Measurements from ENCODE around the gene CD151. TPM values are rescaled to one million over a fixed set of nuclear protein-coding genes. Genes with fewer than 3 reads are reported as not detected.

The CD151 gene
- total RNA-seq, 1 experiment from 2014 or later, result 302 TPM

DNA sequence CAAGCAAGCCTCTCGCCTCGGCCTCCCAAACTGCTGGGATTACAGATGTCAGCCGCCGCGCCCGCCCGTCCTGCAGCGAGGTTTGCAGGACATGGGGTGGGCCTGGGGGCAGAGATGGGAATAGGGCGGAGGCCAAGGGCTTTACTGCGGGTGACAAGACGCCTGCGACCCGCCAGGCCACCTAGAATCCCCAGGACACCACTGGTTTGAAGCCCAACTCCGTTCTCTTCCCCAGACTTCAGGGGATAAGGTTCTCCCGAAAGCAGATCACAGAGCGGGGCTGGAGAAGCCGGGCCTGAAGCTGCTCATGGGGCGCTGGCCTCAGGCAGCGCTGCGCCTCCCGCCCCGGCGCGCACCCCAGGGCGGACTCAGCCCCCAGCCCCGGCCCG lies 9.2 kb downstream of the CD151 start:
- DNase-seq (ENCODE audit: extremely low read depth, low read depth), result no peak

DNA sequence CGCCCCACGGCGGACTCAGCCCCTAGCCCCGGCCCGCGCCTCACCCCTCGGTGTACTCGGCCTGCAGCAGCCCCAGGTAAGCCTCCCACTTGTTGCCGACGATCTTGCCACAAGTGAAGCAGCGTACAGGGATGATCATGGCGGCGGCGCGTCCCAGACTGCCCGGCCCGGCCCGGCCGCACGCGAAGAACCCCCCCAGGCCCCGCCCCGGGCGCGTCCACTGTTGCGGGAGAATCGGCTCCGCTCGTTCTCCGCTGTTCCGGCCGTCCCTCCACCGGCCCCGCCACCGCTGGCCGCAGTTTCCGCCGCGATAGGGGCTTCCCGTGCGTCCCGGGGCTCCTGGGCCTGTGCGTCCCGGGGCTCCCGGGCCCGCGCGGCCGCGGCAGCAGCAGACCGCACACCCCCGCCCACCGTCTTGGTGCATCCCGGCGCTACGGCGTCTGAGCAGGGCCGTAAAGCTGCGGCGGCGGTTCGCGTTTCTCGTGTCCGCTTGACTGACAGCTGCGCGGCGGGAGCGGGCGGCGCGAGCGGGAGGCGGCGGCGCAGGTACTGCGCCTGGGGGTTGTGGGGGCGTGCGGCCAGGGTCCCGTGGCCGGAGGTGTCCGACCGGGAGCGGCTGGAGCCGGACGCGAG lies 9.7 kb downstream of the CD151 start, which contains the start of the genes POLR2L and TSPAN4:
Gene POLR2L, minus strand, starts transcription at position 160 of the 633 bp plus-strand sequence. Its CDS starts 21 bp downstream, at position 139.
Gene TSPAN4, plus strand, starts transcription at position 483 of the 633 bp plus-strand sequence. CDS start 7,453 bp downstream, outside the sequence.
- DNase-seq (ENCODE audit: extremely low read depth, low read depth), result peak; percentile 78

DNA sequence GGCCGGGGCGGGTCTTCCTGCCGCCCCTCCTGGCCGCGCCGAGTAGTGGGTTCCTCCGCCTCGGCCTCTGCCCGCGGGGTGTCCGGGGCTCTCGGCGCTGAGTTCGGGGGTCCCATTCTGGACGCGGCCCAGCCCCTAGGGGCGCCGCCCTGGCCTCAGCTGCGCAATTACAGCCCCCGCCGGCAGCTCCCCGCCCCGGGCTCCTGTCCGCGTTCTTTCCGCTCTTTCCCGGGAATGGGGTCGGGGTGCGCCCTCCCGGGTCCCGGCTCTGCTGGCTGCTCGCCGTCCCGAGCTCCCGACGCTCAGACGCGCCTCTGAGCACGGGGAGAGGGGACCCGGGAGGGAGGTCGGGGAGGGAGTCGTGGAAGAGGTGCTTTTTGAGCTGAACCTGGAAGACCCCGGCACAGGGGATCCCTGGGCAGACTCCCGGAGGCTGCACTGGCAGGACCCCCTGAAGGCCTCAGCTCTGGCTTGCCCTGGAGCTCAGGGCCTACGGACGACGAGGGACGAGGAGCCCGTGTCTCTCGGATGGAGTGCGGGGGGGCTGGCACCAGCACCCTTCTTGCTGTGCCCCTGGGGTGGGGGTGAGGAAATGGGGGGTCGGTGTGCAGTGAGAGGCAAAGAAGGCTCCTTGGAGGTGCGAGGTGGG lies 10.5 kb downstream of the CD151 start:
- no peak for DNase-seq (ENCODE audit: extremely low read depth, low read depth)

DNA sequence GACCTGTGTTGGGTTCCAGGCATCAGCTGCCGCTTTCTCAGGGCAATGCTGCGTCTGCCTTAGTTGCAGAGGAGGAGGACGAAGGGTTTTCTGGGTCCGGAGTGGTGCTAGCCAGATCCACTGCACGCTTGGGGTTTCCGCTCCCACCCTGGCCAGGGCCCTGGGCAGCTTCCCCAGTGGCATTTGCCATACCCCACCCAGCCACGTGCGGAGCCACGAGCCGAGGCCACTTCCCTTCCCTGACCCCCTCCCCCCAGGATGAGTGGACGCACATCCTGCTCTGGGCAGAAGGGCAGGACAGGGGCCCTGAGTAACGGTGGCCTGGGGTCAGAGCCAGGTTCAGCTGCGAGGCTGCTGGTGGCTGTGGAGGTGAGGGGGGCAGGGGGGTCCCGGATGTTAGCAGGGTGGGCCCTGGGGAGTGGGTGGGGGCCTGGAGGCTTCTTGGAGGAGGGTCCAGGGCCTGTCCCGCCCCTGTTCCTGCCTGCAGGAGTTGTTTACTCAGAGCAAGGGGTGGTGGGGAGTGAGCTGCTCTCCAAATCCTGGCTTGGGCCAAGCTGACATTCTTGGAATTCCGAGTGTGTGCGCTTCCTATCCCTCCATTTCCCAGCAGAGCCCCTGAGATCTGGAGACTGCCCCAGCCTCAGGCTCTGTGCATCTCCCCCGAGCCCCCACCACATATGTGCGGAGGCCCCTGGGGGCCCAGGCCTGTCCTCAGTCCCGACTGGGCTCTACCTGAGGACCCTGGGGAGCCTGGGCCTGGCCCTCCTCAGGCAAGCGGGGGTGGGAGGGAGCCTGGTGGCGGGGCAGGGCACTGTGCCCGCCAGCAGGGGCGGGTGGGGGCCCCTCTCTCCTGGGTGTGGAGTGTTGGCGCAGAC lies 11.3 kb downstream of the CD151 start:
- DNase-seq (ENCODE audit: extremely low read depth, low read depth), result peak; percentile 81

DNA sequence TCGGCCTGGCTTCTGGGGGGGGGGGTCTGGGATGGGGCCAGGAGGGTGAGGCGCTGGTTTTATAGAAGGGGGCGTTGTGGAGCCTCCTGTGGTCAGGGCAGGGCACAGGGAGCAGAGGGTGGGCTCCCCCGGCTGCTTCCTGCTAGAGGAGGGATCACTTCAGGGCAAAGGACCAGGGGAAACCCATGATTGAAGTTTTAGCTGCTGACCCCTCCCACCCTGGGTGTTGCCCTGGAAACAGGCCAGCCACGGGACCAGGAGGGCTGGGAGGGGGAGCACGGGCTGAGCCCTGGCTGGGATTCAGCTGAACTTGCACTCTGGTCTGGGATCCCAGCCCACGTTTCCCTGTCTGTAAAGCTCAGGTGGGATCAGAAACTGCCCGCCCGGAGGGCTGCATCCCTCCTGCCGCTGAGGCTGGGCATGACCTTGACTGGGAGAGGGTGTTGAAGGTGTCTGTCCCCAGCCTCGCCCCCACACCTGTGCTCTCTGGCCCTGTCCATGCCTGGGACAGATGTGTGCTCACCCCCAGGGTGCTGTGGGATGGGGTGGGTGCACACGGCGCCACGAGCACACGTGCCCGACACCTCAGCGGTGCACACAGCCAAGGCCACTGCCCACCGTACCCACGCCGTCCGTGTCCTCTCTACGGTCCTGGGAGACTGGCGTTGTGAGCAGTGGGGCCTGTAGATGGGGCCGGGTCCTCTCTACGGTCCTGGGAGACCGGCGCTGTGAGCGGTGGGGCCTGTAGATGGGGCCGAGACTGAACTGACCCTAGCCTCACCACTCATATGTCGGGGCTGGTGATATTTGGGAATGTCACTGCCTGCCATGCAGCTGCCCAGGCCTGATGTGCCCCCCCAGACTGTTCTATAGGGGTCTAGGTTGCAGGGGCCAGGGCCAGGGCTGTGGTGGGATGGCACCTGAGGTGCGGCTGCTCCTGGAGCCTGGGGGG lies 12.2 kb downstream of the CD151 start:
- peak; percentile 61 for DNase-seq (ENCODE audit: extremely low read depth, low read depth)

DNA sequence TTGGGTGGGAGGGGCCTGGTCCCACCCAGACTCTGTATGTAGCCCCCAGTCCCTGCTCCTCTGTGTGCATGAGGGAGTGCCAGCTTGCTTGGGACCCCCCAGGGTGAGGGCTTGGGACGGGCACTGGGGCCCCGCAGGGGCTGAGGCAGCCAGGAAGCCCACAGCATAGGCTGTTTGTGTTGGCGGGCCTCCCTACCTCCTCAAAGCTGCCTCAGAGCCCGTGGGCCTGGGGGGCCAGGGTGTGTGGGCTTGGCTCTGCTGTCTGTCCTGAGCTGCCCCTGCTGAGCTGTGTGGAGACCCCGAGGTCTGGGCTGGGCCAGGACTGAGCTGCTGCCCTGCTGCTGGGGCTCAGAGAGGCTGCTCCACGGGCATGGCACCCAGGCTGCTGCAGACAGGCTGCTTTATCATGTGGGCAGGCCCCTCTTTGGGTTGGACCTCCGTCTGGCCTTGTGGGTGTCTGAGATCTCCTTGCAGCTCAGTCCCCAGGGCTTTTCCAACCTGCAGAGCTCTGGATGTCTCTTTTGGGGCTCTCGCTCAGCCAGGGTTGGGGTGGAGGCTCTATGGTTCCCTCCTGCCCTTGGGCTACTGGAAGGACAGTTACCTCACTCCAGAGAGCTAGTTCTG lies 13.2 kb downstream of the CD151 start:
- DNase-seq (ENCODE audit: extremely low read depth, low read depth), result no peak

DNA sequence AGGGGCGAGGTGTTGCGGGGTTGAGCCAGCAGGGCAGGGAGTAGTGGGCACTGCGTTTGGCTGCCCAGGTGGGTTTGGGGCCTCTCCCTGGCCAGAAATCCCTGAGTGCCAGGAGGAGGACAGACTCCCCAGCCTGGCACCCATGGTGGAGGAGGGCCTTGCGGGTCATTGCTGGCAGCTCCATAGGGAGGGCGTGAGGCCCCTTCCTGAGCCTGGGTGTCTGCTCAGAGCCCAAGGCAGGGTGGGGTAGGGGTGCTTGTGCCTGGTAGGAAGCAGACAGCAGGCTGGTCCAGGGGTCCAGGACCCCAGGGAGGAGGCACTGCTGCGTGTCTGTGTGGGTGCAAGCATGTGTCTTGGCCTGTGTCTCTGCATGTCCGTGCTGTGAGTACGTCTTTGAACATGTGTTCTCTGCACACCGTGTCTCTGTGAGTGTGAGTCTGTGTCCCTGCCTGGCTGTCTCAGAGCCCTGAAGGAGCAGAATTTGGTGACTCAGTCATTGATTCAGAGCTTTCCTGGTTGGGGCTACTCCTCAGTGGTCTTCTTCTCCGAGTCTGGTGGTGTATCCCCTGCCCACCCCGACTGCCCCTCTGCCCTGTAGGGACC lies 13.8 kb downstream of the CD151 start:
- DNase-seq (ENCODE audit: extremely low read depth, low read depth), result no peak

DNA sequence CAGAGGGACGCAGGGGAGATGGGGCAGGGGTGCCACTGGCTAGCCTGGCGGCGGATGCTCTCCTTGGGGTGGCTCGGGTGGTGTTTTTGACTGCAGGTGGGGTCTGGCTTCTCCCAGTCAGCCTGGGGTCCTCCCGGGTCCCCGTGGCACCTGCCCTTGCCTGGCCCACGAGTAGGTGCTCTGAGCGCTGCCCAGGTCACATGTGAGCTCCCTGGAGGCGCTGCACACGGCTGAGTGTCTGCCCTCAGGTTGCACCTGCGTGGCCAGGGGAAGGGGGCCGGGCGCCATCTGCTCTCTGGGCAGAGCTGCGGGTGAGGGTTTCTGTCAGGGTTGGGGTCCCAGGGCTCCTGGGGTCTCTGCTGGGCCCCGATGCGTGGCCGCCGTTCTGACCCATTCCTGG lies 15.1 kb downstream of the CD151 start:
- no peak for DNase-seq (ENCODE audit: extremely low read depth, low read depth)

DNA sequence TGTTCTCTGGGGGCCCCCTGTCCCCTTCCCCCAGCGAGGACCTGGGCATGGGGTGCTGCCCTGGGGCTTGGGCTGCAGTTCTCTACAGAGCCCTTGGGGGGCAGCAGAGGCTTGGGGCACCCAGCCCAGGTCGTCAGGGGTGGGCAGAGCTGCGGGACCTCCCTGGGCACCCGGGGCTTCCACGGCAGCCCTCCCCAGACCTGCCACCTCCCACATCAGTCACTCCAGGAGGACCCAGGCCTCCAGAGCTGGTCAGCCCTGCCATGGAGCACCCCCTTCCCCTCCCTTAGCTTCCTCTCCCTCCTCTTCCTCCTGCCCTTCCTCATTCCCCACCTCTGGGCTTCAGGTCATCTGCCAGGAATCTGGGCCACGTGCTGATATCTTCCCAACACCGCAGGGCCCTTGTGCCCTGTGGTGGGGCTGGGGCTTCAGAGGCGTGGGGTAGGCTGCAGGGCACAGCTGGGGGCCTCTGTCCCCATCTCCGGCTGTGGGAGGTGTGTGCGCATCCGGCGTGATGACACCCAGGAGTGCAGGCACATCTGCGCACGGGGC lies 15.7 kb downstream of the CD151 start:
- no peak for DNase-seq (ENCODE audit: extremely low read depth, low read depth)

DNA sequence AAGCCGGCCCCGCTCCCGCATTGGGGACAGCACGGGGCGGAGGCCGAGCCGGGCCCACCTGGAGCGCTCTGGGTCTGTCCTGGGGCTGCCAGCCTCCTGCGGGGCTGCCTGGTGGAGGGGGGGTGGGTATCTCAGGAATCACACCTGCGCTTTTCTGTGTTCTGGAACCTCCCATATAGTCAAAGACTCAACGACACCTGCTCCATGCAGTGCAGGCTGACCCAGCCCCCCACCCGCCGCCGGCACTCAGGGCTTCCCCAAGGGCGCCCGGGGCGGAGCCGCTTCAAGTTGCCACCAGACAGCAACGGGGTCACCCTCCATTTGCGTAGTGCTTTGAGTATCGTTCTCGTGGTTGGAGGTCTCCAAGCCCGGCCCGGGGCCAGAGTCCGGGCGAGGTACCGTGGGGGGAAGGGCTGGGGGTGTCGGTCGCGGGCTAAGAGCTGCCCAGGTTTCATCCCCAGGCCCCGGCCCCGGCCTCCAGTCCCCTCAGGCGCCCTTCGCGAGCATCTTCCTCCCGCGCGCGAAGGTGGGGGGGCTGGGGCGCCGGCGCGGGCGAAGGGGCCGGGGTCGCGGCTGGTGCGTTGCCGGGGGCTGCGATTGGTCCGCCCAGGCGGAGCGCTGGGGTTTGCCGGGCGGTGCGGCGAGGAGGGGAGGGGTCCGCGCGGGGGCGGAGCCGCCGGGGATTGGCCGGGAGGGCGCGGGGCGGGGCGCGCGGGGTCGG lies 16.5 kb downstream of the CD151 start:
- no peak for DNase-seq (ENCODE audit: extremely low read depth, low read depth)

DNA sequence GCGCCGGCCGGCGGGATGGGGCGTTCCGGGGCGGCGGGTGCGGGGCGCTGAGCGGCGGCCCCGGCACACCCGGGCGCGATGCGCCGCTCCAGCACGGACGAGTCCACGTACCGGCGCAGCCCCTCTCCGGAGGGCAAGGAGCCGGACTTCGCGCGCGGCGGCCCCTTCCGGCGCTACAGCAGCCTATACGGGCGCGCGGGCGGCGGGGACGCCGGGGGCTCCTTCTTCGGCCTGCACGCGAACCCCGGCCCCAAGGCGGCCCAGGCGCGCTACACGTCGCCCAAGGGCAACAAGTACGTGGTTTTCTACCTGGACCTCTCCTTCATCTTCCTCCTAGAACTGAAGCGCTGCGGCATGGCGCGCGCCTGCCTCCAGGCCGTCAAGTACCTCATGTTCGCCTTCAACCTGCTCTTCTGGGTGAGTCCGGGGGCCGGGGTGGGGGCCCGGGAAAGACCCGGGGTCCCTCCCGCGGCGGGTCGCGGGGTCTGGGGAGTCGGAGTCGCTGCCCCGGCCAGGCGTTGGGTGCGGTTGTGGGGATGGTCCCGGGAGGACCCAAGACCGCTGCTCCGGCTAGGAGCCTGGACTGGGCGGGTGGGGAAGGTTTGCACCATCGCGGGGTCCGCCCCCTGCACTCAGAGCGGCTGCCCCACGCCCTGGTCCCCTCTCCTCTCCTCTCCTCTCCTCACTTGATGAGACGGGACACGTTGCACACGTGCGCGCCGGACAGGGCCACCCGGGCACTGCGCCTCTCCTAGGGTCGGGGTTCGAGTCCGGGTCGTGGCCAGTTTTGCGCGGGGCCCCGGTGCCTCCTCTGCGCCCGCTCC lies 17.4 kb downstream of the CD151 start:
- DNase-seq (ENCODE audit: extremely low read depth, low read depth), result no peak

DNA sequence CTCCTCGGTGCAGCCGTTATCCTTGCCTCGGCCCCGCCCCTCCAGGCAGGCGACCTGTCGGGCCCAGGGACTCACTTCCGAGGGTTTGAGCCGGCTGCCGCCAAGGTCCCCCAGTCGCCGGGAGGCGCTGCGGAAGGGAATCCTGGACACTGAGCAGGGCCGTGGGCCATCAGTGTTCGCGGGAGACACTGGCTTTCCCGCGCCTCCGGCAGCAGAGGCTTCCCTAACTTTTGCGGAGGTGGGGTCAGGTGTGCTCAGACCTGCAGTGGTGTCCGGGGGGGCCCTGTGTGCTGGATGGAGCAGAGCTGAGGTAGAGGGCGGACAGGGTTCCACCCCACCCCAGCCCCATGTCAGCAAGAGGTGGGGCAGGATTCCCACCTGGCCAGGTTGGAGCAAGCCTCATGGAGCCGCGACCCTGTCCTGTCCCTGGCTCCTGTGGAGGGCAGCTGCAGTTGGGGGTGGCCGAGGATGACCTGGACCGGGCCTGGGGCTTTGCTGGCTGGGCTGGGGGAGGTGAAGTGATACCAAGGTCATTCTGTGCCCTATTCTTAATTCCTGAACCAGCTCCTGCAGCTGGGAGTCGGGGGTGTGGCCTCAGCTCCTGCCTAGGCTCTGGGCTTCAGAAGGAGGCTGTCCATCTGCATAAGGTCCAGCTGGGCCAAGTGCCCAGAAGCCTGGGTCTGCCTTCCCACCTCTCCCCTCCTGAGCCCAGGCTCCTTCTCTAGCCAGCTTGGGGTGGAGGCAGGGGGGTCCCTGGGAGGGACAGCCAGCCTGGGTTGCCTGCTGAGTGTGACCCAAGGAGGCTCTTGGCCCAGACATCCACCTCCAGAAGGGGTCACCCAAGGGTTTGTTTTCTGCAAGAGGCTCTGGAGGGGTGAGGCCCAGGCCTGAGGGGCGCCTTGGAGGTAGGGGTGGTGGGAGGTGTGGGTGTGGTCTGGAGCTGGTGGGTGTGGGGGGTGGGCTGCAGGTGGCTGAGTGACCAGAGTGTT lies 18.3 kb downstream of the CD151 start:
- DNase-seq (ENCODE audit: extremely low read depth, low read depth), result no peak

DNA sequence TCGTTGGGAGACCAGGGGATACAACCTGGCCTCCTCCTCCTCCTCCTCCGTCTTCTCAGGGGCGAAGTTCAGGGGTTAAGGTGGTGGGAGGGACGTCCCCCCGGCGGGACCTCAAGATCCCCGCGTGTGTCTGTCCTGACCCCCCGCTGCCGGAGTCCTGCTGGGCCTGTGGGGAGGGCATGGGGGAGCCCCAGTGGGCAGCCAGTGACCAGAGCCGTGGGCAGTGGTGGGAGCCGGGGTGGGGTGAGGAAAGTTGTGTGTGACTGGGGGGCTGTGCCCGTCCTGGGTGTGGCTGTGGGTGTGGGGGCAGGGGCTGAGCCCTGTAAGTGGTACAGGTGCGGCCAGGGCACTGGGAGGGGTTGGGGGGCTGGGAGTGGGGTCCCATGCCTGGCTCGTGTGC lies 20.0 kb downstream of the CD151 start:
- no peak for DNase-seq (ENCODE audit: extremely low read depth, low read depth)

DNA sequence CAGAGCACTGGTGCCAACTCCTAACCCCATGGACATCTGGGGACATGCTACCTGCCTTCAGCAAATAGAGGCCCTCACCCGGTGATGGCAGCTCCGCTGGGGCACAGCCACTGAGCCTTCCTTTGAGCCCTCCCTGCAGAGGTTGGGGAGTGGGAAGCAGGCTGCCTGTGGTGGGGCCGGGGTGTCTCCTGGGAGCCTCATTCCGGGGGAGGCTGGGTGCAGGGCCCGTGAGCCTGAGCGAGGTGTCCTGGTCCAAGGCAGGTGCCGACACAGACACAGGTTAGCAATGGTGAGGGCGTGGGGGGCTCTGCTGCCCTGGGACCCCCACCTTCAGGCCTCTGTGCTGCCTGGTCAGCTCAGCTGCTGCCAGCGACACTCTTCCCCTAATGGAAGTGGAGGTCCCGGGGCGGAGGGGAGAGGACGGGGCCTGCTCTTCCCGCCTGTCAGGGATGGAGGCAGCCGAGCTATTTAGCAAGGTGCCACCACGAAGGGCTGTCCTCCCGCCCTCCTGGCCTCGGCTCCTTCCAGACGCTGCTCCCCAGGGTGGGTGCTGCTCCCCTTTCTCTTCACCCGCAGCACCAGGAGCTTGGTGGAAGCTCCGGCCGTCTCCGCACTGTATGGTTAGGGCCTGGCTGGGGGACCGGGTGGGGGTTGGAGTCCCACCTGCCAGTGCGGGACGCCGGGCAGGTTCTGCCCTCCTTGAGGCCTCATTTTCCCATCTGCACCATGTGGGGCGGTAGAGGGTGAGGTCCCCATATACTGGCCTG lies 21.1 kb downstream of the CD151 start:
- no peak for DNase-seq (ENCODE audit: extremely low read depth, low read depth)

DNA sequence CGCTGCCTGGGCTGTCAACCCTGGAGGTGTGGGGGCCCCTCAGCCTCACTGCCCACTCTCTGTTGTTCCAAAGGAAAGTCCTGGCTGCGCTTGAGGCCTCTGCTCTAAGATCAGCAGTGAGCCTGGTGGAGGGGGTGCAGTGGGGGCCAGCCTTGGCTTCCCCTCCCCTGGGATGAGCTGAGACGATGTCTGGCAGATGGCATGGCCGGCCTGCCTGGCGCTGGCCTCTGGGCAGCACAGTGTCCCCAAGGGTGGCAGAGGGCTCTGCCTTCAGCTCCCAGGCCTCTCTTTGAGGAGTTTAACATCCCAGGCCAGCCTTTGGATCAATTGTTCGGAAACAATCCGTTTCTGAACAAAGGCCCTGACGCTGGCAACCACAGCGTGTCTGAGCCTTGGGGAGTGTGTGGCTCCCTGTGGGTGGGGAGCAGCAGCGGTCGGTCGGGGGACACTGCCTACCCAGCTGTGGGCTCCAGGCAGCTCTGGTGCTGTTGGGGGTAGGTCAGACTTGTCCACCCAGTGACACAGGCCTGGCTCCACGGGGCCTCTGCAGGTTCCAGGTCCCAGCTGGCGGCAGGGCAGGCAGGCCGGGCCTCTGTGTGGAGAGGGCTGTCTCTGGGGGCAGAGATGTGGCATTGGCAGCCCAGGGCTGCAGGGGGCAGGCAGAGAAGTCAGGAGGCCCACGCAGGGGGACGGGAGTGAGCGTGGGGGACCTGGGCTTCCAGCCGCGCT lies 22.0 kb downstream of the CD151 start:
- DNase-seq (ENCODE audit: extremely low read depth, low read depth), result no peak
